Panc1 (cell line): ENCODE results near the gene PAPSS1. TPM values are rescaled to one million over a fixed set of nuclear protein-coding genes. Genes with fewer than 3 reads are reported as not detected.

Experiments used
- ATAC-seq: fragments of 200-7000 bp; cut with Tn5 transposase; 2 replicates; pipeline ENCODE4 v1.9.1; 2020; ENCODE audit warnings: mild to moderate bottlenecking, moderate library complexity
- BruUV-seq: library from RNA; stranded (reverse); fragments of 400-500 nt; replicated peaks from 2 replicates; lab custom pipeline; 2021; lab: Mats Ljungman, UMichigan
- CTCF ChIA-PET: fragments of 300-600 bp; sonication (Branson Sonifier 250); formaldehyde crosslinking; loops from one replicate; lab custom pipeline; 2022; ENCODE audit warnings: antibody characterized with exemption; lab: Charles Lee
- POLR2A ChIA-PET: fragments of 300-600 bp; sonication (Branson Sonifier 250); formaldehyde crosslinking; loops from one replicate; lab custom pipeline; 2022; ENCODE audit warnings: antibody characterized with exemption; lab: Charles Lee
- DNase-seq: peaks from one replicate; pipeline ENCODE4 v3.0.0-alpha.2; 2010; ENCODE audit warnings: low read depth, low spot score
- H3K27ac ChIP-seq: 2 replicates; pipeline ENCODE4 v1.5.1; 2011; ENCODE audit warnings: mild to moderate bottlenecking, low read length, inconsistent platforms
- H3K27me3 ChIP-seq: fragments of 200-500 bp; sonication (Bioruptor generic); 2 replicates; pipeline ENCODE4 v1.6.0; 2014; ENCODE audit warnings: low read length, inconsistent platforms; ENCODE audit not compliant: control insufficient read depth, insufficient read depth
- H3K36me3 ChIP-seq: fragments of 200-500 bp; sonication (Bioruptor generic); 2 replicates; pipeline ENCODE4 v1.5.1; 2014; ENCODE audit warnings: inconsistent platforms, mild to moderate bottlenecking, low read length, moderate library complexity; ENCODE audit not compliant: control insufficient read depth, insufficient read depth
- H3K4me1 ChIP-seq: 2 replicates; pipeline ENCODE4 v1.5.1; 2011; ENCODE audit warnings: inconsistent platforms, mild to moderate bottlenecking, low read length, moderate library complexity; ENCODE audit not compliant: control insufficient read depth, insufficient read depth
- H3K4me3 ChIP-seq, 2 experiments: 2 replicates each; pipeline ENCODE4 v1.5.1; 2011 to 2012; ENCODE audit warnings: low read depth in 2 of 2, low read length in 2 of 2, mild to moderate bottlenecking in 2 of 2, inconsistent platforms in 1 of 2, moderate library complexity in 1 of 2
- H3K9me3 ChIP-seq: fragments of 200-500 bp; sonication (Bioruptor generic); 2 replicates; pipeline ENCODE4 v1.5.1; 2014; ENCODE audit warnings: low read depth, mild to moderate bottlenecking, inconsistent platforms, low read length, moderate library complexity; ENCODE audit not compliant: control insufficient read depth, insufficient read depth
- POLR2AphosphoS5 ChIP-seq: IDR thresholded peaks from 2 replicates; pipeline ENCODE4 v1.6.1; 2012; ENCODE audit warnings: mild to moderate bottlenecking, low read depth, low read length, moderate library complexity
- SIN3A ChIP-seq: IDR thresholded peaks from 2 replicates; pipeline ENCODE4 v1.6.1; 2012; ENCODE audit warnings: low read depth, mild to moderate bottlenecking, low read length, moderate library complexity, borderline replicate concordance; ENCODE audit not compliant: insufficient read depth
- TCF7L2 ChIP-seq: IDR thresholded peaks from 2 replicates; pipeline ENCODE4 v1.6.1; 2011; ENCODE audit warnings: mild to moderate bottlenecking, low read depth, low read length, inconsistent platforms
- in situ Hi-C: cut with HindIII; loops from 2 replicates; pipeline ENCODE4 v1.10.0; 2016; ENCODE audit warnings: low sequenced_read_pairs, low pct_unique_long_range_greater_than_20kb
- intact Hi-C: fragments of 100-400 bp; cut with micrococcal nuclease; formaldehyde crosslinking; loops from one replicate; pipeline ENCODE4 v1.10.0; 2022; ENCODE audit not compliant: unreplicated experiment
- total RNA-seq: library from RNA; stranded (reverse); gene quantifications from one replicate; pipeline ENCODE4 v1.2.1, GENCODE V29; 2021; ENCODE audit not compliant: unreplicated experiment
- TF ChIP-seq, protein P1 (sequence below), 2 experiments: IDR thresholded peaks; 2 replicates each; pipeline ENCODE4 v1.6.1; 2011 to 2012; ENCODE audit warnings: low read depth in 2 of 2, control low read depth in 1 of 2, low read length in 1 of 2, mild to moderate bottlenecking in 1 of 2, moderate library complexity in 1 of 2; ENCODE audit not compliant: insufficient read depth in 1 of 2
- TF ChIP-seq, protein P2 (sequence below): fragments of 450-650 bp; IDR thresholded peaks from 2 replicates; pipeline ENCODE4 v1.5.1; 2017; ENCODE audit warnings: mild to moderate bottlenecking

The PAPSS1 gene
- total RNA-seq, 1 experiment from 2014 or later = 28.1 TPM

DNA sequence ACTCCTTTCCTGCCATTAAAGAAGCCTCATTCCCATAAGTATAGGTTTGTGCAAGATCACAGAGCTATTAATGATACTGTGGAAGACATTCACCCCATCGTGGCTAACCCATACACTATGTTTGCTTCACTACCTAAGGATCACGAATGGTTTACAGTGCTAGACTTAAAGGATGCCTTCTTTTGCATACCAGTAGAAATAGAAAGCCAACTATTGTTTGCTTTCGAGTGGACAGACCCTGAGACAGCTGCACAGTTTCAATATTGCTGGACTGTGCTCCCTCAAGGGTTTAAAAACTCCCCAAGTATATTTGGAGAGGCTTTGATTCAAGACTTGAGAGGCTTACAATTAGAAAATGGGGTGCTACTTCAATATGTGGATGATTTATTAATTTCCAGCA, 16.0 kb upstream of the PAPSS1 start:
- H3K27me3 ChIP-seq = no peaks in the 10 kb centered on the region
- no TSS peak for BruUV-seq
- intact Hi-C loops = no loop called here
- DNase-seq (no peak), ATAC-seq (no peak)
- H3K9me3 ChIP-seq = no peaks in the 10 kb centered on the region
- H3K4me1 ChIP-seq = no peaks in the 10 kb centered on the region
- H3K27ac ChIP-seq = no peak overlapping the region
- ChIA-PET CTCF (no interaction called here), POLR2A (no interaction called here)
- no peak overlapping the region for H3K4me3 ChIP-seq
- TF ChIP-seq, protein P1, sequence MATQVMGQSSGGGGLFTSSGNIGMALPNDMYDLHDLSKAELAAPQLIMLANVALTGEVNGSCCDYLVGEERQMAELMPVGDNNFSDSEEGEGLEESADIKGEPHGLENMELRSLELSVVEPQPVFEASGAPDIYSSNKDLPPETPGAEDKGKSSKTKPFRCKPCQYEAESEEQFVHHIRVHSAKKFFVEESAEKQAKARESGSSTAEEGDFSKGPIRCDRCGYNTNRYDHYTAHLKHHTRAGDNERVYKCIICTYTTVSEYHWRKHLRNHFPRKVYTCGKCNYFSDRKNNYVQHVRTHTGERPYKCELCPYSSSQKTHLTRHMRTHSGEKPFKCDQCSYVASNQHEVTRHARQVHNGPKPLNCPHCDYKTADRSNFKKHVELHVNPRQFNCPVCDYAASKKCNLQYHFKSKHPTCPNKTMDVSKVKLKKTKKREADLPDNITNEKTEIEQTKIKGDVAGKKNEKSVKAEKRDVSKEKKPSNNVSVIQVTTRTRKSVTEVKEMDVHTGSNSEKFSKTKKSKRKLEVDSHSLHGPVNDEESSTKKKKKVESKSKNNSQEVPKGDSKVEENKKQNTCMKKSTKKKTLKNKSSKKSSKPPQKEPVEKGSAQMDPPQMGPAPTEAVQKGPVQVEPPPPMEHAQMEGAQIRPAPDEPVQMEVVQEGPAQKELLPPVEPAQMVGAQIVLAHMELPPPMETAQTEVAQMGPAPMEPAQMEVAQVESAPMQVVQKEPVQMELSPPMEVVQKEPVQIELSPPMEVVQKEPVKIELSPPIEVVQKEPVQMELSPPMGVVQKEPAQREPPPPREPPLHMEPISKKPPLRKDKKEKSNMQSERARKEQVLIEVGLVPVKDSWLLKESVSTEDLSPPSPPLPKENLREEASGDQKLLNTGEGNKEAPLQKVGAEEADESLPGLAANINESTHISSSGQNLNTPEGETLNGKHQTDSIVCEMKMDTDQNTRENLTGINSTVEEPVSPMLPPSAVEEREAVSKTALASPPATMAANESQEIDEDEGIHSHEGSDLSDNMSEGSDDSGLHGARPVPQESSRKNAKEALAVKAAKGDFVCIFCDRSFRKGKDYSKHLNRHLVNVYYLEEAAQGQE (IDR thresholded peaks at IDR 0.05; ENCODE audit: insufficient read depth in 1 of 2, low read depth in 2 of 2, low read length in 1 of 2) = no peak
- no peak for TF ChIP-seq TCF7L2
- TF ChIP-seq POLR2AphosphoS5 = no peak
- TF ChIP-seq SIN3A = no peak
- TF ChIP-seq, protein P2, sequence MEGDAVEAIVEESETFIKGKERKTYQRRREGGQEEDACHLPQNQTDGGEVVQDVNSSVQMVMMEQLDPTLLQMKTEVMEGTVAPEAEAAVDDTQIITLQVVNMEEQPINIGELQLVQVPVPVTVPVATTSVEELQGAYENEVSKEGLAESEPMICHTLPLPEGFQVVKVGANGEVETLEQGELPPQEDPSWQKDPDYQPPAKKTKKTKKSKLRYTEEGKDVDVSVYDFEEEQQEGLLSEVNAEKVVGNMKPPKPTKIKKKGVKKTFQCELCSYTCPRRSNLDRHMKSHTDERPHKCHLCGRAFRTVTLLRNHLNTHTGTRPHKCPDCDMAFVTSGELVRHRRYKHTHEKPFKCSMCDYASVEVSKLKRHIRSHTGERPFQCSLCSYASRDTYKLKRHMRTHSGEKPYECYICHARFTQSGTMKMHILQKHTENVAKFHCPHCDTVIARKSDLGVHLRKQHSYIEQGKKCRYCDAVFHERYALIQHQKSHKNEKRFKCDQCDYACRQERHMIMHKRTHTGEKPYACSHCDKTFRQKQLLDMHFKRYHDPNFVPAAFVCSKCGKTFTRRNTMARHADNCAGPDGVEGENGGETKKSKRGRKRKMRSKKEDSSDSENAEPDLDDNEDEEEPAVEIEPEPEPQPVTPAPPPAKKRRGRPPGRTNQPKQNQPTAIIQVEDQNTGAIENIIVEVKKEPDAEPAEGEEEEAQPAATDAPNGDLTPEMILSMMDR = no peak
- in situ Hi-C loops = no loop called here
- H3K36me3 ChIP-seq = no peaks in the 10 kb centered on the region

DNA sequence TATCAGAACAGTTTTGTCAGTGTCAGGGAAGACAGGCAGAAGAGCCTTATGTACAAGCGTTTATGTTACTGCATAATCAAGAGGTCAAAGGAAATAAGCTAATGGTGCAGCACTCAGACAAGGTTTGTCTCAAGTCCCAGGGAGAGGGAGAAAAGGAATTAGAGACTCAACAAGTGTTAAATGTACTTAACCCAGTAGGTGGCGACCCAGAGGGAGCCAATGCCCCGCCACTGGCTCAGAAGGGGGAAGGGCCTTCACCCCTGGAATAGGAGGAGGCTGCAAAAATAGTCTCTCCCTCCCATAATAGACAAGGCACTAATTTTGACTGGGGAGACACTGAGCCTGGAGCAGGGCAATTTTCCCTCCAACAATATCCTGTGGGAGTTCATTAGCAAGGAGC, 14.1 kb upstream of the PAPSS1 start:
- in situ Hi-C loops = no loop called here
- CTCF ChIA-PET = no interaction called here
- DNase-seq = no peak

More for the DNA sequence above, 14.1 kb upstream of the PAPSS1 start:
- POLR2A ChIA-PET = no interaction called here
- ATAC-seq = no peak
- Histone ChIP-seq H3K4me3 (no peak overlapping the region), H3K27me3 (no peaks in the 10 kb centered on the region), H3K4me1 (no peaks in the 10 kb centered on the region), H3K27ac (no peak overlapping the region), H3K36me3 (no peaks in the 10 kb centered on the region), H3K9me3 (no peaks in the 10 kb centered on the region)
- intact Hi-C loops = no loop called here
- BruUV-seq = no TSS peak
- no peak for TF ChIP-seq TCF7L2
- TF ChIP-seq, protein P1 (IDR thresholded peaks at IDR 0.05; ENCODE audit: insufficient read depth in 1 of 2, low read depth in 2 of 2, low read length in 1 of 2) = no peak
- no peak for TF ChIP-seq POLR2AphosphoS5
- no peak for TF ChIP-seq SIN3A
- TF ChIP-seq, protein P2 = peak; percentile 40
